Right renal cortex interstitium (tissue), 3 donors: ENCODE data around the gene SLC9A5. TPM values are rescaled to one million over a fixed set of nuclear protein-coding genes. Genes with fewer than 3 reads are reported as not detected.

Experiments
- DNase-seq, 3 donors: peaks; one replicate each; pipeline ENCODE4 v3.0.0-alpha.2; 2013; ENCODE audit warnings: low read depth in 3 of 3, low spot score in 2 of 3
- polyA plus RNA-seq, 3 donors: library from polyadenylated mRNA; unstranded; fragments of 120-200 nt; gene quantifications; one replicate each; pipeline ENCODE4 v1.2.1, GENCODE V29; 2013; ENCODE audit not compliant: insufficient read length in 3 of 3

SLC9A5 gene, protein sequence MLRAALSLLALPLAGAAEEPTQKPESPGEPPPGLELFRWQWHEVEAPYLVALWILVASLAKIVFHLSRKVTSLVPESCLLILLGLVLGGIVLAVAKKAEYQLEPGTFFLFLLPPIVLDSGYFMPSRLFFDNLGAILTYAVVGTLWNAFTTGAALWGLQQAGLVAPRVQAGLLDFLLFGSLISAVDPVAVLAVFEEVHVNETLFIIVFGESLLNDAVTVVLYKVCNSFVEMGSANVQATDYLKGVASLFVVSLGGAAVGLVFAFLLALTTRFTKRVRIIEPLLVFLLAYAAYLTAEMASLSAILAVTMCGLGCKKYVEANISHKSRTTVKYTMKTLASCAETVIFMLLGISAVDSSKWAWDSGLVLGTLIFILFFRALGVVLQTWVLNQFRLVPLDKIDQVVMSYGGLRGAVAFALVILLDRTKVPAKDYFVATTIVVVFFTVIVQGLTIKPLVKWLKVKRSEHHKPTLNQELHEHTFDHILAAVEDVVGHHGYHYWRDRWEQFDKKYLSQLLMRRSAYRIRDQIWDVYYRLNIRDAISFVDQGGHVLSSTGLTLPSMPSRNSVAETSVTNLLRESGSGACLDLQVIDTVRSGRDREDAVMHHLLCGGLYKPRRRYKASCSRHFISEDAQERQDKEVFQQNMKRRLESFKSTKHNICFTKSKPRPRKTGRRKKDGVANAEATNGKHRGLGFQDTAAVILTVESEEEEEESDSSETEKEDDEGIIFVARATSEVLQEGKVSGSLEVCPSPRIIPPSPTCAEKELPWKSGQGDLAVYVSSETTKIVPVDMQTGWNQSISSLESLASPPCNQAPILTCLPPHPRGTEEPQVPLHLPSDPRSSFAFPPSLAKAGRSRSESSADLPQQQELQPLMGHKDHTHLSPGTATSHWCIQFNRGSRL
- polyA plus RNA-seq = 1 to 10 TPM; 2.4 to 3.6 (median 2.9) TPM

DNA sequence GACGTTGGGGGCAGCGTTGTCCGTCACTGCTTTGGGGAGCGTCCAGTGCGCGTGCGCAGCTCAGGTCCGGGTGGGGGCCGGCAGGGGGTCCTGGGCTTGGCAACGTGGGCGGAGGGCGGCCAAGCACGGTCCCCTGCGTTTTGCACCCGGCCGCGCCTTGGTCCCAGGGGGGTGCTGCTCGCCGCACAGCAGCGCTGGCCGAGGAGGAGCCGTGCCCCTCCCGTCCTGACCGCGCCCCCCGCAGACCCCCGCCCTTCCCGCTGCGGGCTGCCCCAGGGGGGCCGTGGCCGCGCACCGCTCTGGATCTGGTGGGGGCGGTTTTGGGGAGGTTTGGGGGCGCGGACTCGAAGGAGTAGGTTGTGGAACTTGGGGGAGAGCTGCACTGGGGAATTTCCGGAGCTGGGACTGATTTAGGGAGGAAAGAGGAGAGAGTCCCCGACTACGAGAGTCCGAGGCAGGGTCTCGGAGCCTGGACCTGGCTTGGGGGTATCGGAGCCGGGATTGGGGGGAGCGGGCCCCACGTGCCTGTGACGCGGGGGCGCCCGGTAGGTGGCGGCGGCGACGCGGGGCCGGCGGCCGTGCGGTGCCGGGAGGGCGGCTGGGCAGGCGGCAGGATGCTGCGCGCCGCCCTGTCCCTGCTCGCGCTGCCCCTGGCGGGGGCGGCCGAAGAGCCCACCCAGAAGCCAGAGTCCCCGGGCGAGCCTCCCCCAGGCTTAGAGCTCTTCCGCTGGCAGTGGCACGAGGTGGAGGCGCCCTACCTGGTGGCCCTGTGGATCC, at the start of gene SLC9A5:
Gene SLC9A5, plus strand, starts transcription at position 579 of the 777 bp plus-strand sequence. Its CDS starts 36 bp downstream, at position 615.
- DNase-seq = no peak

DNA sequence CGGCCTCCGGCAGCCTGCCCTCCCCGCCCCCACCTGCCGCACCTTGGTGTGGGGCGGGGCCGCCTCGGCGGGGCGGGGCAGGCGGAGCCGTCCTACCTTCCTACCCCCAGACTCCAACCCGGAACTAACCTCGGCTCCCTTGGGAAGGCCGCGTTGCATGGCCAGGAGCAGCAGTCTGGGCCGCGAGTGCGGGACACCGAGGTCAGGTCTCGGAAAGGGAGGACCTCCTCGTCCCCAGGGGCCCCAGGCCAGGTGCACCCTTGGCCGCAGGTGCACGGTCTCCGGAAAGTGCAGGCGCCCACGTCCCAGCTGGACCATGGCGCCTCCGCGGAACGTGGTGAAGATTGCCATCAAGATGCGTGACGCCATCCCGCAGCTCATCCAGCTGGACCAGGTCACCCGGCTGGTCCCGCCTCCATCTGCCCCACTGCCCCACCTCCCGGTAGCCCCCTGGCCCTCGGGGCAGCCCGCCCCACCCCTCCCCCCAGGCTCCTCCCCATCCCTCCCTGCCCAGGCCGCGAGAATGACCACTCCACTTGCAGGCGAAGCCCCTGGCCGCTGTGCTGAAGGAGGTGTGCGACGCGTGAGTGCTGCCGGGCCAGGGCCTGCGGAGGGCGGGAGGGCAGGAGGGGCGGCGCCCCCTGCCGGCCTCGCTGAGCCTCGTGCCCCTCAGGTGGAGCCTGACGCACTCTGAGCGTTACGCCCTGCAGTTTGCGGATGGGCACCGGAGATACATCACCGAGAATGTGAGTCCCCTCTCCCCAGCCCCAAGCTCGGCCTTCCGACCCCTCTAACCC, 49.6 kb upstream of the SLC9A5 start, which contains the start of gene ELMO3:
Gene ELMO3, plus strand, starts transcription at position 121 of the 797 bp plus-strand sequence. Its CDS starts 196 bp downstream, at position 317.
- no peak for DNase-seq

DNA sequence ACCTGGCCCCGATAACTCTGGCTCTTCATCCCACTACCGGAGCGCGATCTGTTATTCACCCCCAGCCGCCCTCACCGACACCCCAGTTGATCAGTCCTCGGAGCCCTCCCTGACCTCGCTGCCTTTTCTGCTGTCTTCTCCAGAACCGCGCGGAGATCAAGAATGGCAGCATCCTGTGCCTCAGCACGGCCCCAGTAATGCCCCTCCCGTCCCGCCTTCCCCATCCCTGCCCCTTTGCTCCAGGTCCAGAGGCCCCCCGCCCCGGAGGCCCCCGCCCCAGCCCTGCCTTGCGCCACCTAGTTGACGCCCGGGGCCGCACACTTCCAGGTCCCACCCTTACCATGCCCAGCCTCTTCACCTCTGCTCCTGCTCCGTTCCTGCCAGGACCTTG, 49.0 kb upstream of the SLC9A5 start:
- DNase-seq = no peak

DNA sequence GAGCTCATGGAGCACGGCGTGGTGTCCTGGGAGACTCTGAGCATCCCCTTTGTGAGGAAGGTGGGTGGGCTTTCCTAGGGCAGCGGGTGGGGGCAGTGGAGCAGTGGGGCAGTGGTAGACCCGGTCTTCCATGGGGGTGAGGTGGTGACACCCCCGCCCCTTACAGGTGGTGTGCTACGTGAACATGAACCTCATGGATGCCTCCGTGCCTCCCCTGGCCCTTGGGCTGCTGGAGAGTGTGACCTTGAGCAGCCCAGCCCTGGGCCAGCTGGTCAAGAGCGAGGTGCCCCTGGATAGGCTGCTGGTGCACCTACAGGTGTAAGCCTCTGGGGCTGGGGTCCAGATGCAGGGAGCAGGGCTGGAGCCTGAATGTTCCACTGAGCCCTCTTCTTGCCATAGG, 48.3 kb upstream of the SLC9A5 start:
- DNase-seq = no peak

DNA sequence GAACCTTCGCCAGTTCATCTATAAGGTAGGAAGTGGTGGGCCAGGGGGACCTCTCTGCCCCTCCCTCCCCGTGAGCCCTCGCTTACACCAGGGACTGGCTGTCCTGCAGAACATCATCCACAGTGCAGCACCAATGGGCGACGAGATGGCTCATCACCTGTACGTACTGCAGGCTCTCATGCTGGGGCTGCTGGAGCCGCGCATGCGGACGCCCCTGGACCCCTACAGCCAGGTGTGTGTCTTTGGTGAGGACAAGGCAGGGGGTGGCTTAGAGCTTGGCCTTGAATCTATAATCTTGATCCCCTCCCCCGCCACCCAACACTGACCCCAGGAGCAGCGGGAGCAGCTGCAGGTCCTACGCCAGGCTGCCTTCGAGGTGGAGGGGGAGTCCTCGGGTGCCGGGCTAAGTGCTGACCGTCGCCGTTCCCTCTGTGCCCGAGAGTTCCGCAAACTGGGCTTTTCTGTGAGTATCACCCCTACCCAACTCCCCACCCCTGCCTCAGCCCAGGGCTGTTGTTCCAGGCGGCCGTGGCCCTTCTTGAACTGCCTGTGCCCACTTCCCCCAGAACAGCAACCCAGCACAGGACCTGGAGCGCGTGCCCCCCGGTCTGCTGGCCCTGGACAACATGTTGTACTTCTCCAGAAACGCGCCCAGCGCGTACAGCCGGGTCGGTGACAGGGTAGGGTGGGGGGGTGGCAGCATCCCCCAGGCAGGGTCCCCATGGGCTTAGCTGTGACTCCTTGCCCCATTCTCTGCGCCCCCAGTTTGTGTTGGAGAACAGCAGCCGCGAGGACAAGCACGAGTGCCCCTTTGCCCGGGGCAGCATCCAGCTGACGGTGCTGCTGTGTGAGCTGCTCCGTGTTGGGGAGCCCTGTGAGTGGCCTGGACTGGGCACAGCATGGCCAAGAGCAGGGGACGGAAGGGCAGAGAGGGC, 47.1 kb upstream of the SLC9A5 start:
- no peak for DNase-seq

DNA sequence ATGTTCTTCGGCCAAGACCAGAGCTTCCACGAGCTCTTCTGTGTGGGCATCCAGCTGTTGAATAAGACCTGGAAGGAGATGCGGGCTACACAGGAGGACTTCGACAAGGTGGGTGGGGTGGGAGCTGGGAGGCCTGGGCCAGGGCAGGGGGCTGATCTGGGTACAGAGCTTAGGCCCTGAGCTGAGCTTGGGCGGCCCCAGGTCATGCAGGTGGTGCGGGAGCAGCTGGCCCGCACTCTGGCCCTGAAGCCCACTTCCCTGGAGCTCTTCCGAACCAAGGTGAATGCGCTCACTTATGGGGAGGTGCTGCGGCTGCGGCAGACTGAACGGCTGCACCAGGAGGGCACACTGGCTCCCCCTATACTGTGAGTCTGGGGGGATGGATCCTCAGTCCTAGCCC, 46.4 kb upstream of the SLC9A5 start:
- DNase-seq = no peak

DNA sequence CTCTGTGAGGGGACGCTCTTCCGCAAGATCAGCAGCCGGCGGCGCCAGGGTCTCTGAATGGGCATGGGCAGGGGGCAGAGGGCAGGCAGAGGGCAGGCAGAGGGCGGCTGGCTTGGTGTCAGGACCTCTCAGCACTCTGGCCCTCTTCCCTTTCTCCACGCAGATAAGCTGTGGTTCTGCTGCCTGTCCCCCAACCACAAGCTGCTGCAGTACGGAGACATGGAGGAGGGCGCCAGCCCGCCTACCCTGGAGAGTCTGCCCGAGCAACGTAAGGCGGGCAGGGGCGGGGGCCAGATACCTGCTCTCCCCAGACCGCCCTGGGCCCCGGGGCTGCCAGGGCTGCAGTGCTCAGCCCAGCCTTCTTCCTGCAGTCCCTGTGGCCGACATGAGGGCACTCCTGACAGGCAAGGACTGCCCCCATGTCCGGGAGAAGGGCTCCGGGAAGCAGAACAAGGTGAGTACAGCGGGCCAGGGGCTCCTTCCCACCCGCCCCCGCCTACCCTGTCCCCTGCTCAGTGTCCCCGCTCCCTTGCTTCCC, 45.8 kb upstream of the SLC9A5 start:
- no peak for DNase-seq

DNA sequence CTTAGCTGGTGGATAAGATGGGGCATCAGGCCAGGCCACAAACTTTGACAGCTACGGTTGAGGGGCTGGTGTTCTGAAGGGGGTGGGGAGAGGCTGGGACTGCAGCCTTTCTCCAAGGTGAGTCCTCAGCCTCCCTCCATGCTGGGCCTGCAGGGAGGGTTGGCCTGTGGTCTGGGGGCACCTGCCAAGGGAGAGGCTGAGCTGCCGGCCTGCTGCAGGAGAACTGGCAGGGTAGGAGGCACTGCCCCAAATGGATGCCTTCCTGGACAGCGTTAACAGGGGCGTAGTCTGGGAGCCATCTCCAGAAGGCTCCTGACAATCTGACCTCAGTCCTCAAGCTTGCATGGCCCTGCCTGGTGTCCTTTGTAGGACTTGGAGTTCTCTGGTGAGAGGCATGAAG, 44.7 kb upstream of the SLC9A5 start:
- DNase-seq = no peak

DNA sequence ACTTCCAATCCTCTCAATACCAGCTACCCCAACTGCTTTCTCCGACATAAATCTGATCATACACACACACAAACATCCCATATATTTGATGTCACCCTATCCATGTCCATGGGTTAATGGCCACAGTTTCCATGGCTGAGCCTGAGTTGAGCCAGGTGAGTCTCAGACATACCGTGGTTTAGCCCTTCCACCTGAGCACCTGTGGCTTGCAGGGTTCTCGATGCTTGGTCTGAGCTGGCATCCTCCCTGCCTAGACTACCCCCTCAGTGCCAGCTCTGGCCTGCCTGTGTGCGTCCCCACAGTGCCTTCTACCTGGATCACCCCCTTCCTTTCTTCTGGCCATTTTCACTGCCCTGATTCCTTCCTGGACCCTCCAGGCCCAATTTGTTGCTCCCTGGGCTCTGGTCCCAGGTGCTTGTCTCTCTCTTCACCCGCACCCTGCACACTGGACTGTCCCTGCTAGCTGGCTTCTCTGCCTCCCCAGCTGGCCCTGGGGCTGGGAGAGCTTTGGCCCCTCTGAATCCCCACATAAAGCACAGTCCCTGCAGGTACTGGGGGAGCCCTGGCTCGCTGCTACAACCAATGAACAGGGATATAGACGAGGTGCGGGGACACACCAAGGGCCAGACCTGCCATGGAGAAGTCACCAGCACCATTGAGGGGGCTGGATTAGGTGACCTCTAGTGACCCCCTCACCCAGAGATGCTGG, 42.5 kb upstream of the SLC9A5 start:
- no peak for DNase-seq

DNA sequence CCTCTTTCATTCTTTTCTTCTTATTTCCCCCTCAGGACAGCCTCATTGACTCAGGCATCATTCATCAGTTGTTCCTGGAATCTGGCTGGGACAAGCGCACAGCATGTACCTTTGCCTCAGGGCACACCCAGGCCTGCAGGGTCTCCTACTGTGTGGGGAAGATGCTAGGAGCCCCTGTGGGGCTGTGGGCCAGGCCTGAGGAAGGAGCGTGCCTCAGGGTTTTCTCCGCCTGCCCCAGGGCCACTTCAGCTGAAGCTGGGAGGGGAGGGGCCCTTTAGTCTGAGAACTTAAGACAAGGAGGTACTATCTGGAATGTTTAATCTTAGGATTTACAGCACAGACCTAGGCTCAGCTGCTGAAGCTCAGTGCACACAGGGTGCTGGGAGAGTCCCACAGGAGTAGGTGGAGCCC, 41.9 kb upstream of the SLC9A5 start:
- no peak for DNase-seq

DNA sequence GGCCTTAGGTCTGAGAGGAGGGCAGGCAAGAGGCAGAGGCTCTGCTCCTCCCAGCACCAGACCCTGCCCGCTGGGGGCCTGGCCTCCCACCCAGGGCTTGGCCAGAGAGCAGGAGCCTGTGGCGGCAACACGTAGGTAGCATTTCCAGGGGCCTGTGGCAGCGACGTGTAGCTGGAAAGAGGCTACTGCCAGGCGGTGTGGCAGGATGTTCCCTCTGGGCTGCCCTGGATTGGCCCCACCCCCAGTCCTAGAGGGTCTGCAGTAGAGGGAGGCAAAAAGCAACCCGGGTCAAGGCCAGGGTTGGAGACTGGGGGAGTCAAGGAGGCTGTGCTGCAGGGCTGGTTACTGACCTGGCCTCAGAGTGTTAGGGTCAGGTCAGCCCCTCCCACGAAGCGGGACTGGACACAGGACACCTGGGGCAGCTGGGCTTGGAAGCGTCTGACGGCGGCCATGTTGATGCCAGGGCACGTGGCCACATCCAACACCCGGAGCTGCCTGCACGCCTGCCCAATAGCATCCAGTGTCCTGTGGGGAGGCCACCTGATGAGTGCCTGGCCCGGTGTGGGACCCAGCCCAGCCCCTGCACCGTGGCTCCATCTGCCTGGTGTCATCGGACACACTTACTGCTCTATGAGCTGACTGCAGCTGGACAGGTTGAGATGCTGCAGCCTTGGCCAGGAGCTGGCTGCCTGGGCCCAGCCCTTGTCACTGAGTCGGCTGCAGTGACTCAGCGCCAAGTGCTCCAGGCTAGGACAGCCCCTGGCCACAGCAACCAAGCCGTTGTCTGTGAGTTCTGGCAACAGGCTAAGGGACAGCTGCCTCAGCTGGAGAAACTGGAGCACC, 41.3 kb upstream of the SLC9A5 start:
- DNase-seq = no peak

DNA sequence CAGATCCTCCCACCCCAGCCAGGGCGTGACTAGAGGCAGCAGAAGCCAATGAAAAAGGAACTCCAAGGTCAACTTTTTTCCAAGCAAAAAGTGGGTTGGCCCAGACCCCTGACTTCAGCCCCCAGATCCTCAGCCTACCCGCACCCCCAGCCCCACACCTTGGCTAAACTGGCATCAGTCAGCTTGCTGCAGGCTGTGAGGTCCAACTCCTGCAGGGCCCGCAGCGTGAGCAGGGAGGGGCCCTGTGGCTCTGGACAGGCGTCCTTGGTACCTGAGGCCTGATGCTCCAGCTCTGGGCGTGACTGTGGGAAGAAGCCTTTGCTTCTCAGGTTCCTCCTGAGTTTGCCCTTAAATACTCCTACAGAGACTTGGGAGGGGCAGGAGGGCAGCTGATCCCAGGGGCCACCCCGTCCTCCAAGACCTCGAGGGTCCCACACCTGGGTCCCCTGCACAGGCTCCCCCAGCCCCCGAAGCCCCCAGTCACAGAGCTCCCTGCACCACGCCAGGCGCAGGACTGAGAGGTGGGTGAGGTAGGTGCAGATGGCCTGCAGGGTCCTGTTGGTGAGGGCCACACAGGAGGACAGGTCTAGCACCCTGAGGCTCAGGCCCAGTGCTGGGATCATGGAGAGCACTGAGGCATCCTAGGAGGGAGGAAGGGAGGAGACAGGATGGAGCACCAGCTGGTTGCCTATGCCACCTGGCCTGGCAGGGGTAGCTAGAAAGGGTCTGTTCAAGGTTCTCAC, 40.5 kb upstream of the SLC9A5 start:
- no peak for DNase-seq

DNA sequence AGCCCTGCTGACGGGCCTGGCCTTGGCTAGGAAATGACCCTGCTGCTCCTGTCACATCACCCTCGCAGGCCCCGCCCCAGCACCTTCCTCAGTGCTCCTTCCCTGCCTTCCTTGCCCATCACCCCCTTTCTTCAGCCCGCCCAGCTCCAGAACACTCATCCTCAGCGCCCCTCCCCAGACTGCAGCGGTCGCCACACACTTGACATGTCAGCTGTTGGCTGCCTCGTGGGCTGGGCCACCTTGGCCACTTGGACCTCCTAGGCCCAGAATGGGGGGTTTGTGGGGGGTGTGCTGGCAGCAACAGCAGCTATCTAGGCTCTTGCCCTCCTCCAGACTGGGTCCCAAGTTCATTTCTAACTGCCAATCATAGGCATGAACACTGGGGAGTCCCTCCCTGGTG, 39.2 kb upstream of the SLC9A5 start:
- DNase-seq = no peak

DNA sequence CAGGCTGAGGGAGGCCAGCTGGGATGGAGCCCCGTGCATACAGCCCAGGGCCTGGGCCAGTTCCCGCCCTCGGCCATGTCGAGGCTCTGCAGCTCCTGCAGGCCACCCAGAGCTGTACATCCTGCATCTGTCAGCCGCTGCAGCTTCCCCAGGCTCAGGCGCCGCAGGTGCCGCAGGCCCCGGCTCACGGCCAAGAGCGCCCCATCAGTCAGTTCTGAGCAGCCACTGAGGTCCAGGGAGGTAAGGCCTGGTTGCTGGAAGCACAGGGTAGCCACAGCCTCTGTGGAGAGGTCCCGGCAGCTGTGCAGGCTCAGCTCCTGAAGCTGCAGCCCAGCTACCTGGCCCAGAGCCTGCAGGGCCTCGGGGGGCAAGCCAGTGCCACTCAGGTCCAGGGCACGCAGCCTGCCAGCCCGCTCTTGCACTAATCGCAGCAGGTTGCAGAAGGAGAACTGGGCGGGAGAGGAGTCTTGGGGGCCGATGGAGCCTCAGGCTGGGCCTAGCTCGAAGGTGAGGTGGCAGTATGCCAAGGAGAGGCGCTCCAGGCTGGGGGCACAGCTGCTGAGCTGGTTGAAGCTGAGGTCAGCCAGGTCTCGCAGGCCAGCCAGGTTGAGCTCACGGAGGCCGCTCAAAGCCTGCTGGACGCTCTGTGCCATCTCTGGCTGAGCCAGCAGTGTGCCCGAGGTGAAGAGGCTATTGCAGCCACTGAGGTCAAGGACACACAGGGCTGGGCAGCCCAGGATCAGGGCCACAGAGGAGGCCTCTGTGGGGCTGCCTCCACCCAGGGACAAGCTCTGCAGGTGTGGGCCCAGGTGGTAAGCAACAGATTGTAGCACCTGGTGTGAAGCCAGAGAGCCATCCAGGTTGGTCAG, 38.5 kb upstream of the SLC9A5 start:
- DNase-seq = no peak

DNA sequence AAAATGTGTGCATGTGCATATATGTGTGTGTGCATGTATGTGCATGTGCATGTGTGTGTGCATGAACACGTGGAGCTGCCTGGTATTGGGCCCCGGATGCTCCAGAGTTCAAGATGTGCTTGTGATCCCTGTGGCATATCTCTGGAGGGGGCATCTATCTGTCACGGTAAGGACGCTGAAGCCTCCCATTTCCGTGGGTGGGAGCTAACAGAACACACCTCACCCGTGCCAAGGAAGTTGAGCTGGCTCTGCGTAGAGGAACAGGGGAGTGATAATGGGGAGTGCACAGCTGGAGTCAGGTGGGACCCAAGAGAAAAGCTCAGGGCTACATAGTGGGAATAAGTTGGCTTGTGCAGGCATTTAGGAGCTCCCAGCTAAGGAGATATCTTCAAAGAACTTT, 37.1 kb upstream of the SLC9A5 start:
- DNase-seq = no peak
